ENCODE measurements around the gene OR13C5. TPM values are rescaled to one million over a fixed set of nuclear protein-coding genes. Genes with fewer than 3 reads are reported as not detected.

OR13C5 gene
- total and polyA plus RNA-seq, 10 of the 15 experiments (the other 5 are each of a cell fraction or from before 2014, with no cell fraction given) = 0.58 TPM; not detected in 9

GRCh38 chr9:104633976-104634520 is 34.8 kb upstream of the OR13C5 start:
- Histone ChIP-seq H3K9me3 (replicated peaks; ENCODE audit: control insufficient read depth, insufficient read depth, low read length) (no peaks in the 10 kb centered on the region), H4K20me1 (ENCODE audit: control insufficient read depth, insufficient read depth) (no peaks in the 10 kb centered on the region), H3K36me3 (ENCODE audit: control insufficient read depth in 2 of 2, insufficient read depth in 2 of 2, low read length in 1 of 2) (no peaks in the 10 kb centered on the region), H3K4me1 (ENCODE audit: control insufficient read depth, insufficient read depth, low read length) (no peaks in the 10 kb centered on the region), H2AFZ (ENCODE audit: control insufficient read depth, low read depth, low read length) (no peak overlapping the region), H3K79me2 (ENCODE audit: control insufficient read depth, insufficient read depth, low read length) (no peaks in the 10 kb centered on the region), H3K4me2 (ENCODE audit: control insufficient read depth, insufficient read depth) (no peak overlapping the region), H3K4me3 (no peak overlapping the region), H3K27me3 (replicated peaks in 1 of 2; ENCODE audit: control insufficient read depth in 2 of 2, insufficient read depth in 2 of 2, low read length in 1 of 2) (no peaks in the 10 kb centered on the region), H3K9ac (ENCODE audit: control insufficient read depth, insufficient read depth, low read length) (no peak overlapping the region), H3K27ac (ENCODE audit: control insufficient read depth, insufficient read depth) (no peak overlapping the region)
- DNase-seq (ENCODE audit: low read depth, low spot score) (no peak), ATAC-seq (no peak), FAIRE-seq (no peak)
- RAD21 ChIA-PET (ENCODE audit: unreplicated experiment) = no interaction called here
- intact Hi-C loops (cut with micrococcal nuclease; ENCODE audit: unreplicated experiment) (no loop called here), in situ Hi-C loops (cut with MboI) (no loop called here)
- BruUV-seq (replicated peaks) = no TSS peak
- SMC1A ChIA-PET (ENCODE audit: uncharacterized antibody, unreplicated experiment) = no interaction called here
- POLR2A ChIA-PET = no interaction called here
- 63% methylated on average over 30 of the region's 30 CpGs for WGBS (ENCODE audit: insufficient coverage, insufficient replicate concordance, low lambda C conversion rate, missing lambda C conversion rate)
- TF ChIP-seq ZSCAN29 (IDR thresholded peaks at IDR 0.05) (no peak), GATAD2B (conservative IDR thresholded peaks at IDR 0.05; ENCODE audit: low read depth) (no peak), PKNOX1 (IDR thresholded peaks at IDR 0.05) (no peak), MYB (IDR thresholded peaks at IDR 0.05; ENCODE audit: borderline replicate concordance, low read depth, low read length) (no peak), EZH2 (IDR thresholded peaks at IDR 0.05; ENCODE audit: borderline replicate concordance, control insufficient read depth, low read depth, low read length) (no peak), HSF1 (IDR thresholded peaks at IDR 0.05; ENCODE audit: low read depth, low read length) (no peak), SREBF2 (IDR thresholded peaks at IDR 0.05; ENCODE audit: low read length) (no peak), CEBPZ (IDR thresholded peaks at IDR 0.05; ENCODE audit: low read depth, low read length) (no peak), JUND (IDR thresholded peaks at IDR 0.05; ENCODE audit: low read depth, low read length) (no peak), EP300 (IDR thresholded peaks at IDR 0.05; ENCODE audit: borderline replicate concordance in 1 of 2, control insufficient read depth in 1 of 2, low read depth in 2 of 2, low read length in 2 of 2) (no peak), ZBTB33 (IDR thresholded peaks at IDR 0.05) (no peak)
- CTCF ChIA-PET = no interaction called here

Data from GM12878 (cell line).